K562 (cell line): ENCODE data around the gene GINS2. TPM values are rescaled to one million over a fixed set of nuclear protein-coding genes. Genes with fewer than 3 reads are reported as not detected.

Experiments
- ATAC-seq: fragments of 200-7000 bp; cut with Tn5 transposase; 3 replicates; pipeline ENCODE4 v1.9.1; 2020; ENCODE audit warnings: moderate library complexity
- BruUV-seq: library from RNA; stranded (reverse); fragments of 400-500 nt; replicated peaks from 2 replicates; lab custom pipeline; 2021; lab: Mats Ljungman, UMichigan
- CTCF ChIA-PET: fragments of 300-600 bp; formaldehyde crosslinking; extraction: SDS; loops from one replicate; lab custom pipeline; 2021; ENCODE audit warnings: low intra/inter-chr PET ratio; lab: Yijun Ruan, JAX
- POLR2A ChIA-PET: fragments of 300-600, 350-650 bp; sonication (Branson Sonifier 250); formaldehyde crosslinking; extraction: SDS; loops from one replicate; lab custom pipeline; 2021; ENCODE audit warnings: antibody characterized with exemption, inconsistent platforms; lab: Yijun Ruan, JAX
- DNase-seq, 4 experiments: peaks; one replicate each; pipeline versions ENCODE4 v3.0.0 to v3.0.0-alpha.2; 2011 to 2018; ENCODE audit warnings: low spot score in 3 of 4, mixed read lengths in 3 of 4; ENCODE audit errors: extremely low read depth in 1 of 4
- FAIRE-seq: peaks from 2 replicates; lab custom pipeline; 2011; peaks lifted over from hg19 to GRCh38; lab: Jason Lieb, UNC
- H2AFZ ChIP-seq: 2 replicates; pipeline ENCODE4 v1.6.0; 2011; ENCODE audit warnings: low read depth, low read length, control low read depth, inconsistent platforms
- H3K27ac ChIP-seq: fragments of 200-600 bp; 3 replicates; pipeline ENCODE4 v1.8.0; 2011; ENCODE audit warnings: low read depth, mild to moderate bottlenecking, control low read depth, inconsistent platforms, low read length, moderate library complexity, mixed read lengths; ENCODE audit errors: extremely low read depth
- H3K27me3 ChIP-seq, 2 experiments: fragments of 300-600 bp in 1 of 2; 2 replicates in 1 of 2; 3 replicates in 1 of 2; pipeline versions ENCODE4 v1.6.0 to v1.8.0; 2011; ENCODE audit warnings: inconsistent platforms in 2 of 2, low read length in 2 of 2, mild to moderate bottlenecking in 1 of 2, mixed read lengths in 1 of 2, moderate library complexity in 1 of 2; ENCODE audit not compliant: control insufficient read depth in 2 of 2, insufficient read depth in 2 of 2
- H3K36me3 ChIP-seq: fragments of 300-600 bp; 3 replicates; pipeline ENCODE4 v1.8.0; 2011; ENCODE audit warnings: mild to moderate bottlenecking, low read length, inconsistent platforms; ENCODE audit not compliant: control insufficient read depth, insufficient read depth
- H3K4me1 ChIP-seq, 2 experiments: fragments of 200-600 bp in 1 of 2; replicated peaks in 1 of 2; 2 replicates in 1 of 2; 3 replicates in 1 of 2; pipeline versions ENCODE4 v1.5.1 to v1.8.0; 2011; ENCODE audit warnings: inconsistent platforms in 2 of 2, low read length in 2 of 2, mild to moderate bottlenecking in 1 of 2, mixed read lengths in 1 of 2, moderate library complexity in 1 of 2; ENCODE audit not compliant: control insufficient read depth in 2 of 2, insufficient read depth in 2 of 2
- H3K4me2 ChIP-seq: 2 replicates; pipeline ENCODE4 v1.6.1; 2011; ENCODE audit warnings: low read length, control low read depth, inconsistent platforms, mixed read lengths; ENCODE audit not compliant: insufficient read depth
- H3K4me3 ChIP-seq: fragments of 200-600 bp; sonication (generic), shearing (Covaris generic); 2 replicates; pipeline ENCODE4 v1.5.1; 2016; ENCODE audit warnings: control low read depth, inconsistent platforms
- H3K79me2 ChIP-seq: fragments of 200-600 bp; 3 replicates; pipeline ENCODE4 v1.8.0; 2011; ENCODE audit warnings: low read length, inconsistent platforms; ENCODE audit not compliant: control insufficient read depth, insufficient read depth
- H3K9ac ChIP-seq, 2 experiments: 2 replicates each; pipeline versions ENCODE4 v1.6.0 to v1.6.1; 2011; ENCODE audit warnings: low read depth in 2 of 2, low read length in 2 of 2, control low read depth in 1 of 2, inconsistent platforms in 1 of 2, mild to moderate bottlenecking in 1 of 2, mixed read lengths in 1 of 2; ENCODE audit not compliant: insufficient read depth in 1 of 2
- H3K9me1 ChIP-seq: one replicate; pipeline ENCODE4 v1.6.0; 2011; ENCODE audit warnings: inconsistent platforms, mild to moderate bottlenecking, low read length, moderate library complexity; ENCODE audit not compliant: control insufficient read depth, insufficient read depth
- H3K9me3 ChIP-seq: replicated peaks from 2 replicates; pipeline ENCODE4 v1.5.1; 2011; ENCODE audit warnings: low read depth, low read length, inconsistent platforms; ENCODE audit not compliant: control insufficient read depth, insufficient read depth
- H4K20me1 ChIP-seq: replicated peaks from 2 replicates; pipeline ENCODE4 v1.6.1; 2011; ENCODE audit warnings: low read length, inconsistent platforms, mixed read lengths; ENCODE audit not compliant: control insufficient read depth, insufficient read depth
- BRD4 ChIP-seq: fragments of 200-600 bp; sonication (generic); IDR thresholded peaks from 2 replicates; pipeline ENCODE4 v1.6.1; 2017; ENCODE audit warnings: inconsistent platforms
- CHD1 ChIP-seq: fragments of 200-600 bp; sonication (generic); IDR thresholded peaks from one replicate; pipeline ENCODE4 v1.6.1; 2012; ENCODE audit warnings: mild to moderate bottlenecking, moderate library complexity, low read length, inconsistent platforms
- HLTF ChIP-seq: fragments of 450-650 bp; IDR thresholded peaks from 2 replicates; pipeline ENCODE4 v1.6.1; 2016
- PCBP1 ChIP-seq: fragments of 200-400 bp; formaldehyde crosslinking; IDR thresholded peaks from 2 replicates; pipeline ENCODE4 v1.6.1; 2018; ENCODE audit warnings: mild to moderate bottlenecking, low read depth, low read length; ENCODE audit not compliant: poor library complexity, severe bottlenecking
- POLR2G ChIP-seq: fragments of 200-400 bp; formaldehyde crosslinking; IDR thresholded peaks from 2 replicates; pipeline ENCODE4 v1.6.1; 2017; ENCODE audit warnings: low read depth, mild to moderate bottlenecking, antibody characterized with exemption, low read length, moderate library complexity
- RBM22 ChIP-seq: fragments of 200-400 bp; formaldehyde crosslinking; IDR thresholded peaks from 2 replicates; pipeline ENCODE4 v1.6.1; 2018; ENCODE audit warnings: low read length, low read depth; ENCODE audit not compliant: poor library complexity, severe bottlenecking
- RCOR1 ChIP-seq, 2 experiments: IDR thresholded peaks; 2 replicates each; pipeline ENCODE4 v1.6.1; 2012; ENCODE audit warnings: low read depth in 2 of 2, low read length in 2 of 2, borderline replicate concordance in 1 of 2, improper control_type of control experiment in 1 of 2
- ZBTB11 ChIP-seq, 3 experiments: fragments of 200-800 bp in 1 of 3; fragments of 250-450 bp in 1 of 3; fragments of 450-650 bp in 1 of 3; sonication (Bioruptor Pico) in 1 of 3; sonication (Bioruptor generic) in 1 of 3; formaldehyde crosslinking in 1 of 3; IDR thresholded peaks; 2 replicates each; pipeline versions ENCODE4 v1.6.1 to v1.8.0; 2016 to 2022; ENCODE audit warnings: mild to moderate bottlenecking in 2 of 3, missing genetic modification characterization in 2 of 3, missing compliant biosample characterization in 1 of 3, moderate library complexity in 1 of 3
- WGBS: fragments of 100-300 bp; shearing (Covaris generic); methylation state at CpG from one replicate; pipeline ENCODE4 v1.1.6; 2016; ENCODE audit warnings: low coverage, mixed read lengths; ENCODE audit not compliant: insufficient coverage; ENCODE audit errors: missing lambda C conversion rate; 5-methylcytosine and 5-hydroxymethylcytosine counted together
- in situ Hi-C: fragments of 300-500 bp; cut with MboI; formaldehyde crosslinking; loops from 4 replicates; pipeline ENCODE4 v1.15.0; 2018; ENCODE audit warnings: inconsistent platforms, mixed read lengths
- intact Hi-C: fragments of 100-400 bp; cut with micrococcal nuclease; formaldehyde crosslinking; loops from 2 replicates; pipeline ENCODE4 v1.14.2; 2022
- polyA plus RNA-seq, 8 experiments: library from polyadenylated mRNA; depleted of rRNA in 4 of 8; stranded (reverse) in 5 of 8; unstranded in 3 of 8; fragments of >200 nt; fragmentation: Nextera tagmentation in 2 of 8; fragmentation: Illumina TruSeq in 1 of 8; extraction: Ambion mirVana in 2 of 8; extraction: Trizol in 1 of 8; gene quantifications; 2 replicates each; pipeline versions ENCODE4 v1.2.1 to v1.2.3, GENCODE V29; 2011 to 2014; ENCODE audit warnings: inconsistent platforms in 1 of 8, missing spikeins in 1 of 8
- total RNA-seq, 7 experiments: library from RNA; depleted of rRNA in 6 of 7; stranded (reverse); fragments of >200 nt in 6 of 7; fragmentation: Illumina TruSeq in 2 of 7; extraction: Trizol in 2 of 7; gene quantifications; 2 replicates each; pipeline versions ENCODE4 v1.2.1 to v1.2.3, GENCODE V29; 2011 to 2021; ENCODE audit warnings: low replicate concordance in 1 of 7
- TF ChIP-seq, protein P1 (sequence below): fragments of 250-450 bp; sonication (Bioruptor Pico); IDR thresholded peaks from 2 replicates; pipeline ENCODE4 v1.5.0; 2020; ENCODE audit warnings: mild to moderate bottlenecking, borderline replicate concordance

GINS2 gene
- total and polyA plus RNA-seq, 9 of the 15 experiments (the other 6 are each of a cell fraction or from before 2014, with no cell fraction given) = 40.4 to 76.2 (median 44.6) TPM

- Histone ChIP-seq H3K4me3 (no peak overlapping the region), H3K4me1 (peaks cover 0 to 88% of the 10 kb centered on the region in 2 experiments; a peak in 3 of 5 replicates), H3K9me1 (peaks cover 15% of the 10 kb centered on the region), H3K4me2 (no peak overlapping the region), H3K36me3 (peaks cover 99% of the 10 kb centered on the region)
- DNase-seq = no peak
- no TSS peak for BruUV-seq
- ChIA-PET CTCF (no interaction called here), POLR2A (interaction anchor here (0.6 kb wide), 1 partner anchor 14 kb away, joined by 4 read pairs; no protein-coding TSS in a partner anchor)
- intact Hi-C loops = no loop called here
- in situ Hi-C loops = no loop called here
- TF ChIP-seq RBM22 (peak; percentile 85), PCBP1 (no peak), HLTF (no peak), BRD4 (no peak), POLR2G (peak; percentile 73; the same call in 1 of the 2 replicates), ZBTB11 (CRISPR knock-in tag; IDR thresholded peaks at IDR 0.05) (0 out of 6 replicates have a peak, but pooled peaks of 1 of the 3 experiments have one; percentile 2), RCOR1 (IDR thresholded peaks at IDR 0.05; ENCODE audit: borderline replicate concordance in 1 of 2, low read depth in 2 of 2, low read length in 2 of 2) (no peak), CHD1 (no peak)
- TF ChIP-seq, protein P1, sequence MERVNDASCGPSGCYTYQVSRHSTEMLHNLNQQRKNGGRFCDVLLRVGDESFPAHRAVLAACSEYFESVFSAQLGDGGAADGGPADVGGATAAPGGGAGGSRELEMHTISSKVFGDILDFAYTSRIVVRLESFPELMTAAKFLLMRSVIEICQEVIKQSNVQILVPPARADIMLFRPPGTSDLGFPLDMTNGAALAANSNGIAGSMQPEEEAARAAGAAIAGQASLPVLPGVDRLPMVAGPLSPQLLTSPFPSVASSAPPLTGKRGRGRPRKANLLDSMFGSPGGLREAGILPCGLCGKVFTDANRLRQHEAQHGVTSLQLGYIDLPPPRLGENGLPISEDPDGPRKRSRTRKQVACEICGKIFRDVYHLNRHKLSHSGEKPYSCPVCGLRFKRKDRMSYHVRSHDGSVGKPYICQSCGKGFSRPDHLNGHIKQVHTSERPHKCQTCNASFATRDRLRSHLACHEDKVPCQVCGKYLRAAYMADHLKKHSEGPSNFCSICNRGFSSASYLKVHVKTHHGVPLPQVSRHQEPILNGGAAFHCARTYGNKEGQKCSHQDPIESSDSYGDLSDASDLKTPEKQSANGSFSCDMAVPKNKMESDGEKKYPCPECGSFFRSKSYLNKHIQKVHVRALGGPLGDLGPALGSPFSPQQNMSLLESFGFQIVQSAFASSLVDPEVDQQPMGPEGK = no peak
- TF ChIP-seq, all 486 proteins: peak for 3
- peaks cover 58% of the 10 kb centered on the region for H4K20me1 ChIP-seq
- no peaks in the 10 kb centered on the region for H3K27me3 ChIP-seq
- peak; percentile 5; the same call in 2 of the 3 replicates for ATAC-seq
- no peak for FAIRE-seq
- no peaks in the 10 kb centered on the region for H3K9me3 ChIP-seq
- WGBS = 54% methylated on average over 10 of the region's 19 CpGs
- no peak overlapping the region for H3K27ac ChIP-seq
- H3K79me2 ChIP-seq = peaks cover 95% of the 10 kb centered on the region
- peak overlapping the region in 1 of 2 experiments; percentile 3; a peak in 1 of 4 replicates for H3K9ac ChIP-seq
- no peak overlapping the region for H2AFZ ChIP-seq
Measured at GRCh38 chr16:85645021-85645589, 43.6 kb downstream of the GINS2 start.
